ENCODE measurements around the gene CPOX.
"Not testable (repeated sequence)": the region's sequence is repeated elsewhere in the genome, so short reads cannot be mapped to it uniquely, and the experiment has no call there.

The CPOX gene

DNA sequence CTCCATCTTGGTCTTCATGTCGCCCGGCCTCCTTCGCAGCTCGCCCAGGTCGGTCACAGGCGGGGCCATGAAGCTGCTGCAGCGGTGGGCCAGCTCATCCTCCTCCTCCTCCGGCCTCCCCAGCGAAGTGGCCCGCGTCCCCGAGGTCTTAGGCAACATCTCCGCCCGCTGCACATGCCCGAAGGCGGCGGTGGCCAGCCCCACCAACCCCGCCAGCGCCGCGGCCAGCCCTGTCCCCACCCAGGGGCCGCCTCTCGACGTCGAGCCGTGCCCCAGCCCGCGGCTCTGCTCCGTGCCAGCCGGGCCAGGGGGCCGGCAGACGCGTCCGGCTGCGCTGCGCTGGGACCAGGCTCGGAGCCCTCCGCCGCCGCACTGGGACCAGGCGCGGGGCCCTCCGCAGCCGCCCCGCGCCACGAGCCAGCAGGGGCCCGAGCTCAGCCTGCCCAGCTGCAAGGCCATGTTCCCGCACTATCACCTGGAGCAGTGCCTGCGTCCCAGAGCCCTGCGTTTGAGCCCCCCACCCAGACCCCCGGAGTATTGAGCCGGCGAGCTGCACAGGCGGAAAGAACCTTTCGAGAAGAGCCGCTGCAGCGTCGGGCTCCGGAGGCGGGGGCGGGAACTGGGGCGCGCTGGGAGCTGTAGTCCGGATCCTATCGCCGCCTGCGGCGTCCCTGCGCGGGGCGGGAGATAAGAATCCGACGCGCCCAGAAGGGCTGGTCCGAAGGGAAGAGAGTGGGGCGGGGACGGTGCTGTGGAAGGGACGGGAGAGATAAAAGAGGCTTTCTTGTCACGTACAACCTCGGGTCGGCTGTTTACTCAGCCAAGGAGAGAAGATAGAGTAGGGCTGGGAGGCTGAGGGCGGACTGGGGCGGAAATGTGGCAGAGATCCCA, at the start of gene CPOX:
TSS of gene CPOX (minus strand) at position 566 of the 891 bp plus-strand sequence. CDS start at position 459, 107 bp downstream.
- peak; percentile 73 for DNase-seq

DNA sequence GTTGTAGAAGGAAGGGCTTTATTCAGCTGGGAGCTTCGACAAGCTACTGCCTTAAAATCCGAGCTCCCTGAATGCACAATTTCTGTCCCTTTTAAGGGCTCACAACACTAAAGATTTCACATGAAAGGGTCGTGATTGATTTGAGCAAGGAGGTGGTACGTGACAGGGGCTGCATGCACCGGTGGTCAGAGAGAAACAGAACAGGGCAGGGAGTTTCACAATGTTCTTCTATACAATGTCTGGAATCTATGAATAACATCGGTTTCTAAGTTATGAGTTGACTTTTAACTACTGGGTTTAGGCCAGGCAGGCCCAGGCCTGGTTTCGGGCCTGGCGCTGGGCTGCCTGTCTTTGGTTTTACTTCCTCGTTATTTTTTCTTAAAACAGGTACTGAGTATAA, 49.4 kb upstream of the CPOX start:
- not testable (repeated sequence) for DNase-seq

- not testable (repeated sequence) for DNase-seq
These were observed 48.3 kb upstream of the CPOX start for GRCh38 chr3:98641756-98642155.

GRCh38 chr3:98638515-98638914, 45.1 kb upstream of the CPOX start:
- DNase-seq: not testable (repeated sequence)

GRCh38 chr3:98630416-98630815, 37.0 kb upstream of the CPOX start:
- DNase-seq: no peak

DNA sequence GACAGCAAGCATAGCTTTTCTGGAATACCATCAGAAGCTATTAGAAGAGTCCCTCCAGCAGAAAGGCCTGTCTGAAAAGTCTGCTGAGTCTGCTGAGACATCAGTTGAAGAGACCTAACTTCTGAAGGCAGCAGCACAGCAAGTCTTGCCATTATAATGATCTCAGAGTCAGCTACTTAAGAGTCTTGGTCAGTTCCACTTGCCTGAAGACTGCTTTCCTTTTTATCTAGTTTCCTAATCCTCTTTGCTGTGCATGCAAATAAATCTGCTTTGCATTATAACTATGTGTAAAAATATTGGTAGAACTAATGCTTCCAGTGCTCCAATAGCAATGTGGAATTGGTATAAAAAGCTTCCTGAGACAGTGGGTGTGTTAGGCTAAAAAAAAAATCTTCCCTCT, 34.9 kb upstream of the CPOX start:
- no peak for DNase-seq

- no peak for DNase-seq
These were observed 32.7 kb upstream of the CPOX start for GRCh38 chr3:98626151-98626550.

DNA sequence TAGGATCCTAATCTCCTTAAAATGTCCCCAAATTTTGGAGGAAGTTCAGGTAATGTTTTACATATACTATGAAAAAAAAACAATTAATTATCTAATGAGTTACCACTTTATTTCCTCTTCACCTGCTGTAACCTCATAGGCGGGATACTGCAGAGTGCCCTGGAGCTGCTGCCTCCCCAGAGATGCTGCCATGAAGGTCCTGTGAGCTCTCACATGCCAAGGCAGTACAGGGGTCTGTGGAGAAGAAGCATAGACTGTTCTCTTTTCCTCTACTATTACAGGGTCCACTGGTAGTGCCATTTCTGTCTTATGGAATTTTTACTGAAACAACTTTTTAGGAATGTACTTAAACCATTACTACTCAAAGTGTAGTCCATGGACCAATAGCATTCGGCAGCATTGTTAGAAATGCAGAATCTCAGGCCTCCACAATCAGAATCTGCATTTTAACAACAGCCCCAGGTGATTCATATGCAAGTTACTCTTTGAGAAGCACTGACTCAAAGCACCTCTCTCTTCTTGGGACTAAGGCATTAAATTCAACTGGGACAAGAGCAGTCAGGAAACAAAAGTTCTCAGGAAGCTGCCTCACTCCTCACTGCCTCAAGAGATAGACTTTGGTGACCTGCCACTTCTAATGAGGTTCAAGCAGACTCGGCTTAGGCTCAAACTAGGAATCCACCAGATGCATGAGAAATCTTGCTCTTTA, 30.3 kb upstream of the CPOX start:
- DNase-seq: no peak

GRCh38 chr3:98617841-98618240, 24.4 kb upstream of the CPOX start:
- no peak for DNase-seq

DNA sequence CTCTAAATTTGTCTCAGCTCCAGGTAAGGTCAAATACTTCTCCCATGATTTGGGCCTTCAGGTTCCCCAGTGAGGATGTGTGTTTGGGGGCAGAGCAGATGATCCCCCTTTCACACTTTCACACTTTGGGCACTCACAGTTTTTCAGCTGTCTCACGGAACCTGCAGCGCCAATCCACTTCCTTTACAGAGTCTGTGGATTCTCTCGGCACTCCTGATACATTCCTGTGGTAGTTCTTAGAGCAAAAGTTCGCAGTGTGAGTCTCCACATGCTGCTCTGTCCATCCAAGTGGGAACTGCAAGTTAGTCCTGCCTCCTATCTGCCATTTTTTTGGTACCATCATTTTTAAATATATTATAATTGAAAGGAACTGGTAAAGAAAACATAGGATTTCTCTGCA, 20.2 kb upstream of the CPOX start:
- no peak for DNase-seq

GRCh38 chr3:98612996-98613517, 19.6 kb upstream of the CPOX start:
- no peak for DNase-seq

- no peak for DNase-seq
These were observed 19.2 kb upstream of the CPOX start for GRCh38 chr3:98612587-98612986.

- DNase-seq: no peak
These were observed 14.6 kb upstream of the CPOX start for GRCh38 chr3:98608029-98608428.

DNA sequence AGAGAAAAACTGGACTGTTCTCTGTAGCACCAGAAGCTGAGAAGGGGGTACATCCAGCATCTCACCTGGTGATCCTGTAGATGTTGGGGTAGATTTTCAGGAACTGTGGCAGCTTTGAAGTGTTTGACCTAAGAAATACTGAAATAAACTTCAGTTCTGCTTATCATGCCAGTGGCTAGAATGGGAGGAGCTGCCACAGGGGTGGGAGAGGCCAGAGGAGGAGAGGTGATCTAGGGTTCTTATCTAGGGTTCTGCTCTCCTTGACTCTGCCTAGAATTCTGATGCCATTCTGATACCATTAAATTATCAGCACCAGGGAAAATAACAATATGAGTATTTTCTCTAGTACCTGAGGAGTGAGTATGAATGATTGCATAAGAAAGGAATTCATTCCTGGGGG, 10.2 kb upstream of the CPOX start:
- no peak for DNase-seq

- DNase-seq: no peak
These were observed 8.8 kb upstream of the CPOX start for GRCh38 chr3:98602078-98602678.

DNA sequence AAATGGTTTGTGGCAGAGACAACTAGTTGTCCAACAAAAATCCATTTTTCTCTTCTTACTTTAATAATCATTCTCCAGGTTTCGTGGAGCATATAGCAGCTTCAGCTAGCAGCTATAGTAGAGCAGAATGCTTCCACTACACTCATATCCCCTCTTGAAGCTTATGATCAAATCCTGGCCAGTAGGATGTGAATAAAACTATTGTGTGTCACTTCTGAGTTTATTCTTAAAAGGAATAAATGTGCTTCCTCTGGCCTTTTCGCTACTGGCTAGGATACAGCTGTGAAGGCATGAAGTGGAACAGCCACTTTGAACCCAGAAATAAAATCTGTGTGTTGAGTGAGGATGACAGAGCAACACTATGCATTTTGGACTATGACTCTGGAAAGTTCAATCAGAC, 7.8 kb upstream of the CPOX start:
- DNase-seq: no peak

GRCh38 chr3:98600412-98601095, 7.1 kb upstream of the CPOX start:
- DNase-seq: no peak

GRCh38 chr3:98599647-98600411, 6.4 kb upstream of the CPOX start:
- DNase-seq: no peak

- DNase-seq: no peak
These were observed 5.1 kb upstream of the CPOX start for GRCh38 chr3:98598492-98598891.

DNA sequence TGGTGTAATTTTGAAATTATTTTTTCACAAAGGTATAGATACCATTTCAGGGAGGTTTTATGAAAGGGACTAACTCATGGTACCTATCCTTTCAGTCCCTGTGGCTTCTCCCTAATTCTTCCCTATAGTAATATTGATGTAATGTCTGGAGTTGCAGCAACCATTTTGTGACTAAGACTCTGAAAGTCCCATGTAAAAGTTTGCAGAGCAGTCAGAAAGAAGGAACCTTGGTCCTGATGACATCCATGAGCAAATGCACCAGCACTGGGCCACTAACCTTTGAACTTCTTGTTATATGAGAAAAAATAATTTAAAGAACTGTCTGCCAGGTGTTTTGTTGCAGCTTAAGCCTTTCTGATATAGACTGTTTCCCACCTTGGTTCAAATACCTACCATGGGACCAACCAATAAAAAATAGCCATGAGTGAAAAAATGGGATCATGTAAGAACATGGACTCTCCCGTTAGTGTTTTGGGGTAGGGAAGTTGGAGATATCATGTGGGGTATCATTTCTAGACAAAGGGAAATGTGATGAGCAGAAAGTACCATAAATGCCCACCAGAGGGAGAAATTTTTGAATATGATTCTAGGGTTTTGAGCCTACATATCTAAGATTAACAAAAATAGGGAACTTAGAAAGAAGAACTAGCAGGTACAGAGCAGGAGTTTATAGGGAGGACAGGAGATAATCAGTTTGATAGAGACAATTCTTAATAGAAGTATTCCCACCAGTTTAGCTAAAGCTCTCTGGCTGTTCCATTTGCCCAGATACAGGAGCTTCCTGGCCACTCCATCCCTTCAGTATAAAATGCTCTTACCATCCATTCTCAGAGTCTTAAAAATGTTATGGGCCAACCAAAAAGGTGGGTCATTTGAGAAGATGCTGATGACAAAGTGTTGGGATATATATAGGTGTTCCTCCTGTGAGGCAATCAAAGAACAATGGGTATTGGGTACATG, 3.4 kb upstream of the CPOX start:
- no peak for DNase-seq

- no peak for DNase-seq
These were observed 2.7 kb upstream of the CPOX start for GRCh38 chr3:98596087-98596486.

Data from CD4-positive, alpha-beta T cell treated with Interleukin-15 for 1 hour (primary cell).